NCI-H510A treated with DMSO at 0.1 percent for 48 hours (cell line): ENCODE results near the gene DIPK1B.
A peak's percentile ranks its signal among the peaks of the same experiment; 100 is the strongest.

Experiments
- DNase-seq: peaks from one replicate; lab custom pipeline; 2025; lab: John Stamatoyannopoulos, UW

The DIPK1B gene

DNA sequence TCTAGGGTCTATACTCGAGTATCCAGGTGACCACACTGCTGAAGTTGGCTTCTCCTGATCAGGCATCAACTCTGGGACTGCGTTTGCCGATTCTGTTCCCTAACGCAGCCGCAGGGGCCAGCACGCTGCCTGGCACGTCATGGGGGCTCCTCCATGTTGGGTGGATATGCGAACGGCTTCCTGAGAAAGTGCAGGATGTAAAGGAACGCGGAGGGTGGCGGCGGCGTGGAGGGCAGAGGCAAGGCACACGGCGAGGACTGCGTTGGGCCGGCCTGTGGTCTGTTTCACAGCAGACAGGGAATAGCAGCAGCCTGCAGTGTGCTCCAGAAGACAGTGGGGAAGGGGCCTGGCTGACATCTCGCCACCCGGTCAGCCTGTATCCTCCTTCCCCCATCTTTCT lies 26.6 kb downstream of the DIPK1B start:
- no peak for DNase-seq

DNA sequence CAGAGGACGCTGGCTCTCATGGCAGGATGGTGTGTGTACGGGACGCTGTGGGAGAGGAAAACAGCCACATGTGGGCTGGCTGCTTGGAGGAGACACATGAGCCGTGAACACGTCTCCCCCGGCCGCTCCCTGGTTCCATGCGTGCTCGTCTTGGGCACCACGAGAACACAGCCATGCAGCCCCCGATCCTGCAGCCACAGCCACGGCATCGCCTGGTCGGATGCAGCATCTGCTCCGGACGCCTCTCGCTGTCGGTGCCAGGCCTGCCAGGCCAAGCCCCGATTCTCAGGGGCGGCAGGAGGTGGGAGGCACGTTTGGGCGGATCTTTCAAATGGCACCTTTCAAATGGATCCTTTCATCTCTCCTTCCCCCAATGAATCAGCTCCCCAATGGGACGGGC lies 27.1 kb downstream of the DIPK1B start:
- DNase-seq = no peak

DNA sequence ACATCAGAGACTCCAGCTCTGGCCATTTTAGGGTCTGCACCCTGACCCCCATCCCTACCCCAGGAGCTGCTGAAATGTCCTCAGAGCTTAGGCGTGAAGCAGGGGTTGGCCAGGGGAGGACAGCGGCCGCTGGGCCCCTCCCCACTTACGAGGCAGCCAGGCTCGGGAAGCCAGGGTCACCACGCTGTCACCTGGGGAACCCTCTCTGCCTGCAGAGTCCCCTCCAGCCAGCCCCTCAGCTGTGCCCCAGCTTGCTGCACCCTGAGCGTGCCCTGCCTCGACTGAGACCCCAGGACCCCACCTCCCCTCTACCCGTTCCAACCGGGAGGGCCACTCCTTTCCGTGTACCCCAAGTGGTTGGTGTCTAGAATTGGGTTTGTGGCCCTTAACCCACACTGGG lies 27.7 kb downstream of the DIPK1B start:
- no peak for DNase-seq

- no peak for DNase-seq
Measured at GRCh38 chr9:136740491-136740890, 28.1 kb downstream of the DIPK1B start.

GRCh38 chr9:136740971-136741882 lies 28.9 kb downstream of the DIPK1B start:
- no peak for DNase-seq

DNA sequence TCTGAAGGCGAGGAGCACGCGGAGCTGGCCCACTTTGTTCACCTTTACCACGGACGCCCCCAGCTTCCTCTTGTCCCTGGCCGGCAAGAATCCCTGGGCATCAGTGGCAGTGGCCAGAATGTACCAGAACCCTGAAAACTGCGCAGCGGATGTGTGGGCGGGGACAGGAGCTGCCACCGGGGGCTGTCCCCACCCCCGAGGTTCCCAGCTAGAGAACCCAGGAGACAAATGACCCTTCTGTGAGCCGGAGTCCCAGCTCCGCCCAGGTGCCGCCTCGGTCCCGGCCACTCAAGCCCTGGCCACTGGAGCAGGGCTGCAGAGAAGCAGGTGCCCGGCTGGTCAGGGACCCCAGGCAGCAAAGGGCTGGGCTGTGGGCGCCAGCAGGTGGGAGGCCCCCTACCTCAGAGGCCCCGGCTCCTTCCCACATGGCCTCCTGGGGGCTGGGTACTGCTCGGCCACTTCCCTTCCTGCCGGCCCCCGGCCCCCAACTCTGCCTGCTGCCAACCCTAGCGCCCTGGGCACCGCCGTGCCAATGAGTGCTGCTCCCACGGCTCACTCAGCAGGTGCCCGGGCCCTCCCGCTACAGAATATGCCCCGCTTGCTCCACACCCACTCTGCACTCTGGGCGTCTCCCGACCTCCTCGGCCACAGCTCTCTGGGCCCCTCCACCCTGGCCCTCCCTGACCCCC lies 29.7 kb downstream of the DIPK1B start:
- no peak for DNase-seq

DNA sequence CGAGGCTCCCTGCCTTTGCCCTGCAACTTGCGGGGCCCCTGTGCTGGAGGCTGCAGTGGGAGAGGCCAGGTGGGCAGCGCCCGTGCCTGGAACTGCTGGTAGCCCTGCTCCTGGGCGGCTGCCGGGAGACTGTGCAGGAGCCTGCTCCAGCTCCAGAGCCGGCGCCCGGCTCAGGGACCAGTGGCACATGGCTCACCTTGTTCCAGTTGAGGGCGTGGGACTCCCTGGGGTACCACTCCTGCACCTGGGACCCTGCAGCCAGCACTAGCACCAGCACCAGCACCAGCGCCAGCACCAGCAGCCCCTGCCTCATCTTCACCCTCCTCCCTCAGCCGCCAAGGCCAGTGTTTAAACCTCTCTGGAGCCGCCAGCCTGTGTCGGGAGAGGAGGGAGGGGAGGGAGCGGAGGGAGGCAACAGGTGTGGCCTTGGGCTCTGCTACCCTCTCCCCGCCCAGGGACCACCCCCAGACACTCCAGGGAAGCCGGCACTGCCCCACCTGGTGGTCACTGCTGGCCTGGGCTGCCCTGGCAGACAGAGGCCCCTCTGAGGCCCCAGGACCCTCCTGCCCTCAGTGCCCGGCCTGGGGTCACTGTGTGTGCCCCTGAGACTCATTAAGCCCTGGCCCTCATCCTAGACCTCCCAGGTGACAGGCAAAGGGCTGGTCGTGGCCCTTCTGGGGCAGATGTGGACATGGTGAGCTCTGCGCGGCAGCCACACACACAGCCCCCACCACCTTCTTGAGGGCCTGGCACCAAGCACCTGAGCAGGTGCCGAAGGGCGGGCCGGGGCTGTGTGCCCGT lies 30.4 kb downstream of the DIPK1B start, which contains the start of gene LCN10:
LCN10 (minus strand) TSS at position 350 of the 801 bp plus-strand sequence; CDS start at position 313, 37 bp downstream.
- DNase-seq = peak; percentile 28

DNA sequence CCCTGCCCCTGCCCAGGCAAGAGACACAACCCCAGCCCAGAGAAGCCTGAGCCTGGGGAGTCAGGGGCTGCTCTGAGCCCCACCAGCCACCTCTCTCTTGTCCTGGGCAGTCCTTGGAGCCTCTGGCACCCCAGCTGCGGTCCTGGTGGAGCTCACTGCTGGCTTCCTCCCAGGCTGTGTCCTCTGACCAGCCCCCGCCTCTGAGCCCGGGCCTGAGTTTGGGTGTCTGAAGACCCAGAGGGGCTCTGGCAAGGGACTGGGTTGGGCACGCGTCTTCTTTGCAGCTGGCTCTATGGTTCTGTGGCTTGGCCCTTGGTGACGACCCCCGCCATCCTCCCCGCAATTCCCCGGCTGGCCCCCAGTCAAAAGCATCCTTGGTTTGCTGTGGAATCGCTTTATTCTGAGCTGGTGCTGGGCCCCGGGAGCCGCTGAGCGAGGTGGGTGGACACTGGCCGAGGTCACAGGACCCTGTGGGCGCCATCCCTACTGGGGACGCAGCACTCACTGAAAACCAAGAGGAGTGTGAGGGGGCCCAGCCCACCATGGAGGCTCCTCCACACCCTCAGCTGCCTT lies 31.4 kb downstream of the DIPK1B start:
- DNase-seq = no peak

- DNase-seq = no peak
Measured at GRCh38 chr9:136744773-136745172, 32.4 kb downstream of the DIPK1B start.

DNA sequence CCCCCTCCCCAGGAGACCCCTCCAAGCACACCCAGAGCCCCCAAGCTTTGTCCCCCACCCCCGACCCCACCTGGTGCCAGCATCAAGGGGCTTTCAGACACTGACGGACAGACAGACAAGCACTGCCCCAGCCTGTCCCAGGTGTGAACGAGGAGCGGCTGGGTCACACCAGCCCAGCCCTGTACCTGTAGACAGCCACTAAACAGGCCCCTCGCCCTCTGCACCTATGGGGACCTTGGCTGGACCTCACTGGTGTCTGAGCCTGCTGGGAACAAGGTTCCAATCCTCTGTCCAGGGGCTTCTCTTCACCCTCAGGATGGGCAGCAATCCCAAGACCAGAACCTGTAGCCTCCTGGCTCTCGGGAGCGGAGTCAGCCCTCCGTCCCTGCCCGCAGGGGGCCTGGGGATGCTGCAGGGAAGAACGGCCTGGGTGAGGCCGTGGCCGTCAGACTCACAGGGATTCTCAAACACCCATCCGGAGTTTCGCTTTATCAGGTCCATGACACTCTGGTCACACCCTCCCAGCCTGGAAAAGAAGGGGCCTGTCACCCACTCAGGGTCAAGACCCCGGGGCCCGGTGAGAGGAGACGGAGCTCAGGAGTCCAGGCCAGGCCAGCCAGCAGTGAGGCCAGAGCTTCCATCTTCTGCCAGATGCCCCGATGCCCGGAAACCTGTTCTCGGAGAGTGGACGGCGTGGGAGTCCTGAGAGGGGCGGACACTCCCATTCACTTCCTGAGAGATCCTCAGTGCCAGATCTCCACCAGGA lies 33.2 kb downstream of the DIPK1B start:
- no peak for DNase-seq

GRCh38 chr9:136746155-136746490 lies 33.8 kb downstream of the DIPK1B start:
- DNase-seq = no peak

GRCh38 chr9:136746621-136747020 lies 34.2 kb downstream of the DIPK1B start:
- DNase-seq = no peak

- DNase-seq = no peak
Measured at GRCh38 chr9:136747161-136748060, 35.0 kb downstream of the DIPK1B start.

GRCh38 chr9:136748201-136748600 lies 35.8 kb downstream of the DIPK1B start, which contains the start of gene LCN6:
LCN6 (minus strand) TSS chr9:136748525; CDS start chr9:136748483, 42 bp downstream.
- no peak for DNase-seq

DNA sequence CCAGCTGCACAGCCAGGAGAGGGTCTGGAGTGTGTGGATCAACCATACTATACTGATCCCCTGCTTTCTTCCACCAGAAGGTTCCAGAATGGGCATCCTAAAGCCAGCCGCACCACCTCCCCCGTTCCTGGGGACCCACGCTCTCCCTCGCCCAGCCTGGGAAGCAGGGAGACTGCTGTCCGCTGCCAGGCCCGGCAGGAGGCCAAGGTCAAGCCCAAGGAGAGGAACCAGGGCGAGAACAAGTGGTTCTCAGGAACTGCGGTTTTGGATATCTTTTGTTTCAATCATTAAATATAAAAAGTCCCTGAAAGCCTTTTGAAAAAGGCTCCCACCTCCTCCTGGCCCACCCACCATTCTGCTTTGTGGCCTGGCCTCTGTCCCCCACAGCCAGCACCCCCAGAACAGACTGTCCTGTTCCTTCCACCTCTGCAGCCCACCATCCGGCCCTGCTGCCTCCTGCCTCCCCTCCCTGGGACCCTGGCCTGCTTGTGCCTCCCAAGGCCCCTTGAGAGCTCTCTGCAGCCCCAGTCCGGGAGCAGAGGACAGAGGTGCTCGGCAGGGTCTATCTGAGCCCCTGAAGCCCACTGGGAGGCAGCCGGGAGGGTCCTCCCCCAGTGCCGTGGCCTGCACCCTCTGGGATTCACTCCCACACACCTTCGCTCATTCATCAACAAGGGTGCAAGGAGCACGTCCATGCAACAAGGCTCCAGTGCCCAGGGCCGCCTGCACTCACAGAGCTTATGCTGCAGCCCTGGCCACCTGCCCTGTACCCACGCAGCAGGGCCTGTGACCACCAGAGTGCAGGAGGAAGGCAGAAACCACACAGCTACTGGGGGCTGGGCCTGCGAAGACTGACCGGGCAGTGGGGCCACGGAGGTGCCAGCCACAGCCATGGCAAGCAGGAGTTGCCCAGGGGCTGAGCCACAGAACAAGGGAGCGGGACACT lies 36.6 kb downstream of the DIPK1B start:
- DNase-seq = no peak

DNA sequence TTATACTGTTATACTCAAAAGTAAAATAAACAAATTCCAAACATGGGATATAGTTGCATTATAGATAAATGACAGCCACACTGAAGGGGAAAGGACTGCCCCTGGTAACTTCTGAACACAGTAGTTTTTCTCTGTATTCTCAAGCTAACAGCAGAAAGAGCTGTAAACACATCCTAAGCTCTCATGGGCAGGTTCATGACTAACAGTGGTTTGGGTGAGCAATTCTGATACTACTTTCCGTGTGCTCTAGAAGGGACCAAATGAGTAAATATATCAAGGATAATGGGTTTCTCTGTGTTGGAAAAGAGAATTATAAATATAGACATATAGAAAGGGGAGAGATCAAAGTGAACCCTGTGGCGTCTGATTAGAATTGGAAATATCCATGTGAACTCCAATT lies 38.2 kb downstream of the DIPK1B start:
- no peak for DNase-seq

GRCh38 chr9:136751244-136751643 lies 38.9 kb downstream of the DIPK1B start:
- no peak for DNase-seq

GRCh38 chr9:136751814-136752213 lies 39.4 kb downstream of the DIPK1B start:
- no peak for DNase-seq
